GM18520 (cell line): ENCODE measurements around the gene ZFC3H1.
"Not testable (repeated sequence)": the region's sequence is repeated elsewhere in the genome, so short reads cannot be mapped to it uniquely, and the experiment has no call there.

ENCODE experiments used
- ATAC-seq: cut with Tn5 transposase; IDR thresholded peaks from one replicate; pipeline ENCODE4 v1.9.1; 2021; ENCODE audit not compliant: unreplicated experiment

Gene ZFC3H1, protein sequence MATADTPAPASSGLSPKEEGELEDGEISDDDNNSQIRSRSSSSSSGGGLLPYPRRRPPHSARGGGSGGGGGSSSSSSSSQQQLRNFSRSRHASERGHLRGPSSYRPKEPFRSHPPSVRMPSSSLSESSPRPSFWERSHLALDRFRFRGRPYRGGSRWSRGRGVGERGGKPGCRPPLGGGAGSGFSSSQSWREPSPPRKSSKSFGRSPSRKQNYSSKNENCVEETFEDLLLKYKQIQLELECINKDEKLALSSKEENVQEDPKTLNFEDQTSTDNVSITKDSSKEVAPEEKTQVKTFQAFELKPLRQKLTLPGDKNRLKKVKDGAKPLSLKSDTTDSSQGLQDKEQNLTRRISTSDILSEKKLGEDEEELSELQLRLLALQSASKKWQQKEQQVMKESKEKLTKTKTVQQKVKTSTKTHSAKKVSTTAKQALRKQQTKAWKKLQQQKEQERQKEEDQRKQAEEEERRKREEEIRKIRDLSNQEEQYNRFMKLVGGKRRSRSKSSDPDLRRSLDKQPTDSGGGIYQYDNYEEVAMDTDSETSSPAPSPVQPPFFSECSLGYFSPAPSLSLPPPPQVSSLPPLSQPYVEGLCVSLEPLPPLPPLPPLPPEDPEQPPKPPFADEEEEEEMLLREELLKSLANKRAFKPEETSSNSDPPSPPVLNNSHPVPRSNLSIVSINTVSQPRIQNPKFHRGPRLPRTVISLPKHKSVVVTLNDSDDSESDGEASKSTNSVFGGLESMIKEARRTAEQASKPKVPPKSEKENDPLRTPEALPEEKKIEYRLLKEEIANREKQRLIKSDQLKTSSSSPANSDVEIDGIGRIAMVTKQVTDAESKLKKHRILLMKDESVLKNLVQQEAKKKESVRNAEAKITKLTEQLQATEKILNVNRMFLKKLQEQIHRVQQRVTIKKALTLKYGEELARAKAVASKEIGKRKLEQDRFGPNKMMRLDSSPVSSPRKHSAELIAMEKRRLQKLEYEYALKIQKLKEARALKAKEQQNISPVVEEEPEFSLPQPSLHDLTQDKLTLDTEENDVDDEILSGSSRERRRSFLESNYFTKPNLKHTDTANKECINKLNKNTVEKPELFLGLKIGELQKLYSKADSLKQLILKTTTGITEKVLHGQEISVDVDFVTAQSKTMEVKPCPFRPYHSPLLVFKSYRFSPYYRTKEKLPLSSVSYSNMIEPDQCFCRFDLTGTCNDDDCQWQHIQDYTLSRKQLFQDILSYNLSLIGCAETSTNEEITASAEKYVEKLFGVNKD (N-terminal part only)

DNA sequence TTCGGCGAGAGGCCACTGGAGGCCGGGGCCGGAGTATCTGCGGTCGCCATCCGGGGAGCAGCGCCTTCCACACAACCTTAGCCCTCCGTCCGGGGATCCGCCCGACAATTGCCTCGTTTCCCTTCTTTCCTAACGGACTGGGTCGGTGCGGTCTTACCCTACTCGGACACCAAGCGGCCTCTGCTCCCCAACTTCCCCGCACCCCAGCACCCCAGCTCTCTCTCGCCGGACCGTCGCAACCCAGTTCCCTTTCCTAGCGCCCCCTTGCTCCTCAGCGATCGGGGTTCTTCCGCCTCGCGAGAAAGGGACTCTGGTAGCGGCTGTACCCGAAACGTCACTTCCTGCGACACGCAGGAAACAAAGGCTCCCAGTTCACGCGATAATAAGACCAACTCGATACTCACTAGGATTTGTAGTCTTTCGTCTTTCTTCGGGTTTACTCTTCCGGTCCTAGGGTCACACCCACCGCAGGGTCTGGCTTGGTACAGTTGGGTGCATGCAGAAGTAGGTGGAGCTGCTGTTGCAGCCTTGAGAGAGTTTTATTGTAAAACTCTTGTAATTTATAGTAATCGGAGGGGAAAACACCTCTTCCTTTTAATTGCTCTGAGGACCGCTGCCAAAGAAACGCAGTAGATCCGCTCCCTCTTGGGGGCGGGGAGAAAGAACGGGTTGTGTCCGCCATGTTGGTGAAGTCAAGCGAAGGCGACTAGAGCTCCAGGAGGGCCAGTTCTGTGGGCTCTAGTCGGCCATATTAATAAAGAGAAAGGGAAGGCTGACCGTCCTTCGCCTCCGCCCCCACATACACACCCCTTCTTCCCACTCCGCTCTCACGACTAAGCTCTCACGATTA is at the start of gene ZFC3H1, which contains the start of gene THAP2:
ZFC3H1 (minus strand) TSS at position 288 of the 850 bp plus-strand sequence; CDS start at position 50, 238 bp downstream.
THAP2 (plus strand) TSS at position 741 of the 850 bp plus-strand sequence. CDS start 209 bp downstream, outside the sequence.
- ATAC-seq: peak; percentile 94

DNA sequence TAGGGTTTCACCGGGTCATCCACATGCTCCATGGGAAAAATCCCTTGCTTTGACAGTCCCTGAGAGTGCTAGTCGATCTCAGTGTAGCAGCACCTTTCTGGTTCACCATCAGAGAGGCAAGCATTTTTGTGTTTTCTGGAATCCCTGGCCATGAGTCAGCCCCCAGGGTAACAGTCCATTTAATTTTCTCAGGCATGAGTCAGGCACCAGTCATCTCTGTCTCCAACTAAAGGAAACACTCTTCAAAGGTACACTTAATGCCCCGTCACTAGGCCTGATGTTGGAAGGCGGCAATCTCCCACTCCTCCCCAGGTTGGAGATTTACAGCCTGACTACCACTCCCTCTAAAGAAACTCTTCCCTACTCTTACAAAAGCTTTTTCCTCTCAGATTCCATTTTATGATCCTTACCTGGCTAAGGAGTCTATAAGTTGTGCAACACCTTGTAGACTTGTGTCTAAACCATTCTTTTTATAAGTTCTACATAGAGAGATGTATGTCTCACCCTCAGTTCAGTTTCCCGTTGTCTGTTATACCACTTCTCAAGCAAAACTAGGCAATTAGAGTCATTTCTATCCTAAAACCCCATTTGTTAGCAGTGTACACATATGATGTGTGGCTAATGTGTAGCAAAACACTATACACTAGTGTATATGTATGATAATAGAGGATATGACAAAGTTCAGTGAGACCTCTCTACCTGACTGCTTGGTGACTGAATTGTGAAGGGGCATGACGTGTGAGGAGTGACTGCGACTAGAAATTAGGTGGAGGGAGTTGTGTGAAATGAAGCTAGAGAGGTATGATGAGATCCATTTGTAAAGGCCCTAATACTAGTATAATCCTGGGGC is 46.9 kb upstream of the ZFC3H1 start:
- ATAC-seq: no peak

DNA sequence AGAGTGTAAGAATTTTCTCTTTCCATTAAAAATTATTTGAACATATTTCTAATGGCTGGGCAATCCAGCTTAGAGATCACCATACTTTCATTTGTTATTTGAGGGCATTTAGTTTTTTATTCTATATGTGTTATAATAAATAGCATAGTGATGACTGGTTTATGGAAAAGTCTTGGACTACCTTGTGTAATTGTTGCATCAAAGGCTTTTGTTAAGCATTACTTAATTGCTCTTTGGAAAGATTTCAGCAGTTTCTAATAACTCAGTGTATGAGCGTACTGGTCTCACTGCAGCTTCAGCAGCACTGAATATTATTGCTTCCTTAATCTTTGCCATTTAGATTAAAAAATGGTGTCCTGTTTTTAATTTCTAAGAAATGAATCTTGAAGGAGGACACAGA is 45.0 kb upstream of the ZFC3H1 start:
- ATAC-seq: no peak

DNA sequence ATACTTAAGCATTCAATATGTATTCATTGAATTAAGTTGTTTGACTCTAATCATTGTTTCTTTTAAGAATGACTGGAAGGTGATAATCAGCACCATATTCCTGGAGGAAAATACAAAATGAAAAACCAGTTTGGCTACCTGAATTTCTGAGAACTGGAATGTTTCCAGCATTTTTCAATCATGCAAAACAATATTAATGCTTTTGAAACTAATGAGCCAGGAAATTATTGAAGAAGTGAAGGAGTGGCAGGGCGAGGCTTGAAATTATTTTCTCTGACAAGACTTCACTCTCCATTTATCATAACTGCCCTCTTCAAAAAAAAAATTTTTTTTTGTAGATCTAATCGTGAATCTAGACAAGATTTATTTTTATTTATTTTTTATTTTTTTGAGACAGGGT is 41.3 kb upstream of the ZFC3H1 start:
- ATAC-seq: no peak

DNA sequence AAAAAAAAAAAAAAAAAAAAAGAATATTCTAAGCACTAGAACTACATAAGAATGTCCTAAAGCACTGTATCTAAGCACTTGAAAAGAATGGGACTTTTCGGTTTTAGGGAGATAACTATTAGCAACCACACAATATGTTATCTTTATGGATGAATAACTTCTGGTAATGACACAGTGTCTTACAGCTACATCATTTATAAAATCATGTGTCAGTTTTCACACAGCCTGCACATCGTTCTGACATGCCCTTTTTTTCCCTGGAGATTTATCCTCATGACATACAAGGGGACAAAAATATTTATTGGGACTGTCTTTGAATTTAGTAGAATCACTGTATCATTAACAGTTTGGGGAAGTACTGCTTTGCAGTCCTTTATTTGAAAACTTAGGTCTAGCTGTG is 39.6 kb upstream of the ZFC3H1 start:
- no peak for ATAC-seq

DNA sequence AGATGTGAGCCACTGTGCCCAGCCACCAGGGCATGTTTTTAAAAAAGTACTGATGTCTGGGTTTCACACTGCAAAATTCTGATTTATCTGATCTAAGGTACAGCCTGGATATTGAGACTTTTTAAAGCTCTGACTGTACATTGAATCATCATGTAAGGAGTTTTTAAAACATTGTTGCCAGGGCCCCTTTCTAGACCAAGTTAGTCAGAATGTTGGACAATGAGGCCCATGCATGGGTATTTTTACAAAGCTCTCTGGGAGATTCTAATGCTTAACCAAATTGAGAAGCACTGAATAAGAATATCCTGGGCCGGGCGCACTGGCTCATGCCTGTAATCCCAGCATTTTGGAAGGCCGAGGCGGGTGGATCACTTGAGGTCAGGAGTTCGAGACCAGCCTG is 38.9 kb upstream of the ZFC3H1 start:
- no peak for ATAC-seq

DNA sequence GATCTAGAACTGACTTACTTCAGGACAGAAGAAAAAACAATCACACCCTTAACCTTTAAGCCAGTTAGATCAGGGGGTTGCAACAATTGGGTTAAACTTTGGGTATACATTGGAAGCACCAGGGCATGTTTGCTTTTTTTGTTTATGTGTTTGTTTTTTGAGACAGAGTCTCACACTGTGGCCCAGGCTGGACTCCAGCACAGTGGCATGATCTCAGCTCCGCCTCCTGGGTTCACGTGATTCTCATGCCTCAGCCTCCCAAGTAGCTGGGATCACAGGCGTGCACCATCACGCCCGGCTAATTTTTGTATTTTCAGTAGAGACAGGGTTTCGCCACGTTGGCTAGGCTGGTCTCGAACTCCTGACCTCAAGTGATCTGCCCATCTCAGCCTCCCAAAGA is 38.5 kb upstream of the ZFC3H1 start:
- not testable (repeated sequence) for ATAC-seq

DNA sequence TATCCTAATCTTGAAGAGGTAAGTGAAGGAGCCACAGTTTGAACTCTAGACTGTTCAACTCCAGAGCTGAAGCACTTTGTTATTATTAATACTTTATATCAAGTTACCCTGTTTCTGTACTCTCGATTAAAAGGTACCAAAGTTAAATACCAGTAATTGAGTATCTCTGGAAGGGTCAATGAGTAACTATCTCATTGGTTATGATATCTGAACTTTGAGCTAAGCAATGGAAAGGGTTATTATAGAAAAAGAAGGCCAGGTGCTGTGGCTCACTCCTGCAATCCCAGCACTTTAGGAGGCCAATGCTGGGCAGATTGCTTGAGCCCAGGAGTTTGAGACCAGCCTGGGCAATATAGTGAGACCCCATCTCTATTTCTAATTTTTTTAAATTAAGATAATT is 32.1 kb upstream of the ZFC3H1 start:
- ATAC-seq: no peak

DNA sequence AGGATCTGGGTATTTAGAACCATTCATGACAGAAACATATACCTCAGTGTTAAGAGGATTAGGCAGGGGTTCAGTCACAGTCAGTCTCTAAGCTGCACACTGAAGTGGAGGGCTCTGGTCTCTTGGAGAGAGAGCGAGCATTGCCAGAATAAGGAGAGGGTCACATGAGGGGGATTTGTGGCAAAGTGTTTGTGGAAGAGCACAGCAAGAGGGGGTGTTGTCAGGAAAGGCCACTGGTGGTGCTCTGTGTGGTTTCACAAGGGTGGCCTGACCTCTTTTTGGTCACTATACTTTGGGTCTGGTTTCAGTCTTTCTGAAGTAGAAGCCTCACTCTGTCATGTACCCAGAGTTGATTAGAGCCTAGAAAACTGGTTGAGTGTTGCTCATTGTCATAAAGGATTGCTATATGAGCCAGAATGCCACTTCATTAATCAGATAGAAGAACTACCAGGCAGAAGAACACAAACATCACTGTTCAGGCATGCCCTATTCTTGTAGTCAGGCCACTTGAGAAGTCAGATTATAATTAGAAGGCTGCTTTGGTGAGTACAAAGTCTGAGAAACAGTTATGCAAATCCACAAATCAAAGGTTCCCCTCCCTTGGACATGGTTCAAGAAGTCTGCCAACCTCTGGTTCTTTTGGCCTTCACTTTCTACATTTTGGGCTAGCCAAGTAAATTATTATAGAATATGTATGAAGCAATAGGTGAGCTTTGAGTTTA is 30.6 kb upstream of the ZFC3H1 start:
- peak; percentile 89 for ATAC-seq

DNA sequence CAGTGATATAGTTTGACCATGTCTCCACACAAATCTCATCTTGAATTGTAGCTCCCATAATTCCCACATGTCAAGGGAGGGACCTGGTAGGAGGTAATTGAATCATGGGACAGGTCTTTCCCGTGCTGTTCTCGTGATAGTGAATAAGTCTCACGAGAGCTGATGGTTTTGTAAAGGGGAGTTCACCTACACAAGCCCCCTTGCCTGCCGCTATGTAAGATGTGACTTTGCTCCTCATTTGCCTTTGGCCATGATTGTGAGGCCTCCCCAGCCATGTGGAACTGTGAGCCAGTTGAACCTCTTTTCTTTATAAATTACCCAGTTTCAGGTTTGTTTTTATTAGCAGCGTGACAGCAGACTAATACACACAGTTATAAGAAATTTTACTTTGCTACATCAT is 30.0 kb upstream of the ZFC3H1 start:
- peak; percentile 4 for ATAC-seq

DNA sequence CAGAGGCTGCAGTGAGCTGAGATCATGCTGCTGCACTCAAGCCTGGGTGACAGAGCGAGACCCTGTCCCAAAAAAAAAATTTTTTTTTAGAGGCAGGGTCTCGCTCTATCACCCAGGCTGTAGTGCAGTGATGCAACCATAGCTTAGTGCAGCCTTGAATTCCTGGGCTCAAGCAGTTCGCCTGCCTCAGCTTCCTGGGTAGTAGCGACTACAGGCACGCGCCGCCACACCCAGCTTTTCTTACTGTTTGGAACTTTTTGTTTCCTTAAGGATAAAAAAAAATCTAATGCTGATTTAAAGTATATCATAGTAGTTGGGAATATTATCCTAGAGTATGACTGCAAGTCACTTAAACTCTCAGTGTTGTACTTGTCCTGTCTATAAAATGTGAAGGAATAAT is 29.5 kb upstream of the ZFC3H1 start:
- no peak for ATAC-seq

DNA sequence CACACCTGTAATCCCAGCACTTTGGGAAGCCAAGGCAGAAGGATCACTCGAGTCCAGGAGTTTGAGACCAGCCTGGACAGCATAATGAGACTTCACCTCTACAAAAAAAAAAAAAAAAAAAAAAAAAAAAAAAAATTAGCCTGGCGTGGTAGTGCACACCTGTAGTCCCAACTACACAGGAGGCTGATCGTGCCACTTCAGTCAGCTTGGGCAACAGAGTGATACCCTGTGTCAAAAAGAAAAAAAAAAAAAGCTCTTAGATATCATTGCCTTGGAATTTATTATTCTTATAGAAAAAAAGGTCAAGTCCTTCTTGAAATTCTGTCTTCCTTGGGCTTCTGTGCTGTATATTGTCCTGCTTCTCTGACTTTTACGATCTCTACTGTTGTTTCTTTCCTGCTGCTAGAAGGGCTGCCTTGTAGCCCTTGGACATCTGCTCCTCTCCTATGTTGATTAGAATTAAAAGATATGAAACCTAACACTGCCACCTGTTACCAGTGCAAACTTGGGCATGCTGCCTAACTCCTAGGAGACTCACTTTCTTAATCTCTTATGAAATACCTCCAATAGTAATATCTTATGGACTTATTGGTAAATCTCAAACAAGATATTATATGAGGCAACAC is 28.0 kb upstream of the ZFC3H1 start:
- ATAC-seq: no peak

DNA sequence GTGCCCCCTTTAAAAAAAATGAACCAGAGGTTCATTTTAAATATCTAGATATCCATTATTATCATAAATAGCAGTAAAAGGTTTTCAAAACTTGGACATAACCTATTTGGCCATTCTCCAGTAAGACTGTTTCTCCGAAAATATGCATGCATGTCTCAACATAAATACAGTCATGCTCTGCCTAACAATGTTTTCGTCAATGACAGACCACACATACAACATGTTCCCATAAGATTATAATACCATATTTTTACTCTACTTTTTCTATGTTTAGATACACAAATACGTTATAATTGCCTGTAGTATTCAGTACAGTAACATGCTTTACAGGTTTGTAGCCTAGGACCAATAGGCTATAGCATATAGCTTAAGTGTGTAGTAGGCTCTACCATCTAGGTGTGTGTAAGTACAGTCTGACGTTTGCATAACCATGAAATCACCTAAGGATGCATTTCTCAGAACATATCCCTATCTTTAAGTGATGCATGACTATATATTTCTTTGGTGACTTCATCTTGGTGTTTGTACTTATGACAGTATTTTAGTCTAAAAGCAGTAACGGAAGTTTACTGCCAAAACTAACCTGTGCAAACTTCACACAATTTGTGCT is 25.4 kb upstream of the ZFC3H1 start:
- ATAC-seq: no peak

DNA sequence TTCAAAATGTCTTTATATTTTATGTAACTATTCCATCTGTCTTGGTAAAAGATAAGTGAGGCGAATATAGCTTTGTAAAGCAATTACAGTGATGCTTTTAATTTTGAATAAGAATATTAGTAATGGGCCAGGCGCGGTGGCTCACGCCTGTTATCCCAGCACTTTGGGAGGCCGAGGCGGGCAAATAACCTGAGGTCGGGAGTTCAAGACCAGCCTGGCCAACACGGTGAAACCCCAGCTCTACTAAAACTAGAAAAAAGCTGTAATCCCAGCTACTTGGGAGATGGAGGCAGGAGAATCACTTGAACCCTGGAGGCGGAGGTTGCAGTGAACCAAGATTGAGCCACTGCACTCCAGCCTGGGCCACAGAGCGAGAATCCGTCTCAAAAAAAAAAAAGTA is 23.5 kb upstream of the ZFC3H1 start:
- ATAC-seq: not testable (repeated sequence)

DNA sequence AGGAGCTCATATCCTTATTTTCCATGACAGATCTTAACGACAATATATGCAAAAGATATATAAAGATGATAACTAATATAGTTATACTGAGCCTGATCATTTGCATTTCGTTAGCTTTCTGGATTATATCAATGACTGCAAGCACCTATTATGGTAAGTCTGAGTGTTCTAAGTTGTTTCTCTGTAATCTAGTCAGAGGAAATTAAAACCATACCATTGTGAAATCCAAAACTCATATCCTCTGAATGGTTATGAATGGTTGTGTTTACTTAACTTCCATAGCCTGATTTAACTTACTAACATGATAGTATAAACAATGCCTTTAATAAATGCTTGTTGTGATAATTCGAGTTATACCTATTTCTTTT is 23.0 kb upstream of the ZFC3H1 start:
- ATAC-seq: no peak

DNA sequence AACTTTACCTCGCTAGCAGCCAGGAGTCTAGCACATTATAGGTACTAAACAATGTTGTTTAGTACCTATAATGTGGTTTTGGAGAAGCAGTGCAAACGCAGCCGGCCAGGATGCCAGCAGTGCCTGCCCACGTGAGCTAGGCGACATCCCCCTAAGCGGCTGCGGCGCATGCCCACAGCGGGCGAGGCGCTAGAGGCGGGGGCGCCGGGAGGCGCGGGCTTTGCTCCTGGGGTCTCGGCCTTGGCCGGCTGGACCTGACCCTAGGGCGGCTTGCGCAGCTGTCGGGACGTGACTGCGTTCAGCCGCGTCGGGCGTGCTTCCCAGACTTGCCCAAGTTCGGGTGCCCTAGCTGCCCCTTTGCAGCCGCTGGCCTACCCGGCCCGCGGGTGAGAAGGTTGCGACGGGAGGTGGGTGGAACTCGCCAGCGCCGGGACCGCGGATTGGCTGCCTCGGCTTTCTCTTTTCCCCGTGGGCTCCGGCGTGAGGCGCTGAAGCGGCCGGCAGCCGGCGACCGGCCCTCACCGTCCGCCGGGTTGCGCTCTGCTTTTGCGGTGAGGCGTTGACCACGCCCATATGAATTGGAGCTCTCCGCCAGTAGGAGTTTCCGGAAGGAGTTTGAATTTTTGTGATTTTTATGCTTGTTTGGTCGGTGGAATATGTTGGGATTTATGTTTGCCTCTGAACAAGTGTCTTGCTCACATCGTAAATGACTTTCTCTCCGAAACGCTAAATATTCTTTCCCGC is 22.4 kb upstream of the ZFC3H1 start, which contains the start of gene TMEM19:
TMEM19 (plus strand) TSS at position 169 of the 744 bp plus-strand sequence. CDS start 599 bp downstream, outside the sequence.
- ATAC-seq: peak; percentile 82

DNA sequence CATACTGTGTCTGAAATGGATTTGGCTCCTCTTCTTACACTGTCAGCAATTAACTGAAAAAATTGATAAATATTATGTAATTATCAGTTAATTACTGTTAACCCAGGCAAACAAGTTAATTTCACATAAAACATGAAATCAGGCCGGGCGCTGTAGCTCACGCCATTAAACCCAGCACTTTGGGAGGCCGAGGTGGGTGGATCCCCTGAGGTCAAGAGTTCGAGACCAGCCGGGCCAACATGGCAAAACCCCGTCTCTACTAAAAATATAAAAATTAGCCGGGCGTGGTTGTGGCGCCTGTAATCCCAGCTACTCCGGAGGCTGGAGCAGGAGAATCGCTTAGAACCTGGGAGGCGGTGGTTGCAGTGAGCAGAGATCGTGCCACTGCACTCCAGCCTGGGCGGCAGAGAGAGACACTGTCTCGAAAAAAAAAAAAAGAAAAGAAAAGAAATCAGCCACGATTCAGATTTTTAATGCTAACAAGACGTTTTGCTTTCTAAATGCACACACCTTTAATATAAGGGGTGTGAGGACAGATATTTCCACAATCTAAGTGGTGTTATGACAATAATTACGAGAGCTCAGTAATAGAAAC is 21.8 kb upstream of the ZFC3H1 start:
- ATAC-seq: no peak
